Mesenchymal stem cell (in vitro differentiated cells and primary cell): ENCODE results near the gene UFC1.

Source experiments
- DNase-seq: peaks from one replicate; pipeline ENCODE4 v3.0.0-alpha.2; 2013
- H2AFZ ChIP-seq: one replicate; pipeline ENCODE4 v1.6.1; 2013; ENCODE audit warnings: low read depth, mild to moderate bottlenecking, control low read depth, inconsistent platforms, low read length, moderate library complexity
- H2AK5ac ChIP-seq: 2 replicates; pipeline ENCODE4 v1.6.1; 2013; ENCODE audit warnings: low read length, moderate library complexity, mild to moderate bottlenecking, inconsistent platforms; ENCODE audit not compliant: severe bottlenecking
- H2BK120ac ChIP-seq: one replicate; pipeline ENCODE4 v1.6.1; 2013; ENCODE audit warnings: low read depth, mild to moderate bottlenecking, inconsistent platforms, low read length, moderate library complexity
- H2BK12ac ChIP-seq, 2 experiments: one replicate each; pipeline ENCODE4 v1.6.1; 2013; ENCODE audit warnings: inconsistent platforms in 2 of 2, low read length in 2 of 2, mild to moderate bottlenecking in 2 of 2, moderate library complexity in 2 of 2, control low read depth in 1 of 2
- H2BK15ac ChIP-seq: one replicate; pipeline ENCODE4 v1.6.1; 2013; ENCODE audit warnings: mild to moderate bottlenecking, low read depth, inconsistent platforms; ENCODE audit not compliant: poor library complexity, severe bottlenecking
- H2BK5ac ChIP-seq: 2 replicates; pipeline ENCODE4 v1.6.1; 2013; ENCODE audit warnings: low read depth, mild to moderate bottlenecking, low read length, control low read depth, inconsistent platforms; ENCODE audit not compliant: poor library complexity, severe bottlenecking
- H3K14ac ChIP-seq, 2 experiments: one replicate each; pipeline ENCODE4 v1.6.1; 2013; ENCODE audit warnings: inconsistent platforms in 2 of 2, low read length in 2 of 2, control low read depth in 1 of 2, mild to moderate bottlenecking in 1 of 2, moderate library complexity in 1 of 2
- H3K18ac ChIP-seq, 2 experiments: one replicate each; pipeline ENCODE4 v1.6.1; 2013; ENCODE audit warnings: inconsistent platforms in 2 of 2, low read length in 2 of 2, control low read depth in 1 of 2, low read depth in 1 of 2, mild to moderate bottlenecking in 1 of 2
- H3K23ac ChIP-seq, 2 experiments: one replicate each; pipeline ENCODE4 v1.6.1; 2013; ENCODE audit warnings: inconsistent platforms in 2 of 2, low read length in 2 of 2, mild to moderate bottlenecking in 2 of 2, moderate library complexity in 2 of 2, control low read depth in 1 of 2
- H3K27ac ChIP-seq: 2 replicates; pipeline ENCODE4 v1.5.1; 2013; ENCODE audit warnings: mild to moderate bottlenecking, moderate library complexity, low read length, control low read depth, inconsistent platforms; ENCODE audit not compliant: poor library complexity, severe bottlenecking
- H3K27me3 ChIP-seq, 2 experiments: 2 replicates each; pipeline versions ENCODE4 v1.6.1 to v1.7.0; 2013; ENCODE audit warnings: low read length in 2 of 2, mild to moderate bottlenecking in 2 of 2, moderate library complexity in 2 of 2, control low read depth in 1 of 2, inconsistent platforms in 1 of 2; ENCODE audit not compliant: control insufficient read depth in 1 of 2, insufficient read depth in 1 of 2
- H3K36me3 ChIP-seq, 2 experiments: 2 replicates each; pipeline versions ENCODE4 v1.6.1 to v1.7.0; 2013; ENCODE audit warnings: low read length in 2 of 2, control low read depth in 1 of 2, inconsistent platforms in 1 of 2, low read depth in 1 of 2, mild to moderate bottlenecking in 1 of 2; ENCODE audit not compliant: insufficient read depth in 2 of 2, control insufficient read depth in 1 of 2
- H3K4ac ChIP-seq, 2 experiments: one replicate each; pipeline ENCODE4 v1.6.1; 2013; ENCODE audit warnings: inconsistent platforms in 2 of 2, low read length in 2 of 2, mild to moderate bottlenecking in 2 of 2, moderate library complexity in 2 of 2, control low read depth in 1 of 2, low read depth in 1 of 2
- H3K4me1 ChIP-seq: 2 replicates; pipeline ENCODE4 v1.6.1; 2013; ENCODE audit warnings: low read depth, low read length, control low read depth; ENCODE audit not compliant: control insufficient read depth, insufficient read depth
- H3K4me2 ChIP-seq: 2 replicates; pipeline ENCODE4 v1.6.1; 2013; ENCODE audit warnings: low read length, mild to moderate bottlenecking, inconsistent platforms; ENCODE audit not compliant: poor library complexity, severe bottlenecking
- H3K4me3 ChIP-seq, 2 experiments: 2 replicates each; pipeline versions ENCODE4 v1.5.1 to v1.7.0; 2013; ENCODE audit warnings: low read length in 2 of 2, mild to moderate bottlenecking in 2 of 2, control low read depth in 1 of 2, low read depth in 1 of 2; ENCODE audit not compliant: insufficient read depth in 1 of 2
- H3K79me1 ChIP-seq: replicated peaks from 2 replicates; pipeline ENCODE4 v1.6.1; 2013; ENCODE audit warnings: mild to moderate bottlenecking, control low read depth, low read length, inconsistent platforms; ENCODE audit not compliant: poor library complexity, severe bottlenecking
- H3K9ac ChIP-seq: 2 replicates; pipeline ENCODE4 v1.7.0; 2013; ENCODE audit warnings: mild to moderate bottlenecking, low read length, moderate library complexity
- H3K9me3 ChIP-seq: 2 replicates; pipeline ENCODE4 v1.7.0; 2013; ENCODE audit warnings: mild to moderate bottlenecking, low read length; ENCODE audit not compliant: control insufficient read depth
- H4K8ac ChIP-seq: one replicate; pipeline ENCODE4 v1.6.1; 2013; ENCODE audit warnings: inconsistent platforms, mild to moderate bottlenecking, low read length, moderate library complexity
- H4K91ac ChIP-seq: one replicate; pipeline ENCODE4 v1.6.1; 2013; ENCODE audit warnings: mild to moderate bottlenecking, low read length, inconsistent platforms
- WGBS: methylation state at CpG from one replicate; pipeline ENCODE4 v1.1.7; 2013; ENCODE audit warnings: mixed read lengths; 5-methylcytosine and 5-hydroxymethylcytosine counted together

Gene UFC1

GRCh38 chr1:161187311-161187710 lies 33.5 kb downstream of the UFC1 start:
- no peak overlapping the region for H3K23ac ChIP-seq
- no peak overlapping the region for H2BK5ac ChIP-seq
- H3K18ac ChIP-seq: no peak overlapping the region
- no peak overlapping the region for H3K4me3 ChIP-seq
- no peaks in the 10 kb centered on the region for H3K27me3 ChIP-seq
- 92% methylated on average over 3 of the region's 3 CpGs for WGBS
- H4K91ac ChIP-seq: no peak overlapping the region
- H3K4me2 ChIP-seq: no peak overlapping the region
- H3K4me1 ChIP-seq: peaks cover 2% of the 10 kb centered on the region
- H3K79me1 ChIP-seq: no peaks in the 10 kb centered on the region
- H2AFZ ChIP-seq: no peak overlapping the region
- H3K9ac ChIP-seq: no peak overlapping the region
- no peak overlapping the region for H2AK5ac ChIP-seq
- H2BK12ac ChIP-seq: peak overlapping the region in 1 of 2 experiments; percentile 24
- H2BK120ac ChIP-seq: no peak overlapping the region
- no peak overlapping the region for H3K4ac ChIP-seq
- no peak overlapping the region for H3K14ac ChIP-seq
- no peak for DNase-seq
- no peak overlapping the region for H3K27ac ChIP-seq
- H4K8ac ChIP-seq: no peak overlapping the region
- H3K36me3 ChIP-seq: peaks cover 0 to 19% of the 10 kb centered on the region in 2 experiments
- peak overlapping the region; percentile 46 for H2BK15ac ChIP-seq
- H3K9me3 ChIP-seq: no peaks in the 10 kb centered on the region

- Histone ChIP-seq H4K91ac (no peak overlapping the region), H2BK12ac (no peak overlapping the region), H2BK15ac (no peak overlapping the region), H2AK5ac (no peak overlapping the region), H3K4me3 (no peak overlapping the region), H3K36me3 (peaks cover 0 to 28% of the 10 kb centered on the region in 2 experiments), H3K9ac (peak overlapping the region; percentile 30), H2AFZ (no peak overlapping the region), H3K4ac (no peak overlapping the region), H2BK5ac (no peak overlapping the region), H3K18ac (no peak overlapping the region), H3K27me3 (no peaks in the 10 kb centered on the region), H3K4me2 (no peak overlapping the region), H3K9me3 (no peaks in the 10 kb centered on the region), H2BK120ac (no peak overlapping the region), H3K14ac (no peak overlapping the region), H3K79me1 (no peaks in the 10 kb centered on the region), H3K27ac (no peak overlapping the region), H3K4me1 (peaks cover 2% of the 10 kb centered on the region), H3K23ac (no peak overlapping the region), H4K8ac (no peak overlapping the region)
- WGBS: 90% methylated on average over 4 of the region's 6 CpGs
- DNase-seq: no peak
Measured at GRCh38 chr1:161188381-161188780, 34.6 kb downstream of the UFC1 start.

GRCh38 chr1:161189036-161189435 lies 35.3 kb downstream of the UFC1 start:
- H2BK120ac ChIP-seq: no peak overlapping the region
- no peak overlapping the region for H3K27ac ChIP-seq
- H2AFZ ChIP-seq: no peak overlapping the region
- H3K14ac ChIP-seq: no peak overlapping the region
- H2BK12ac ChIP-seq: no peak overlapping the region
- no peaks in the 10 kb centered on the region for H3K9me3 ChIP-seq
- WGBS: 100% methylated on average over 5 of the region's 5 CpGs
- no peak overlapping the region for H3K4me2 ChIP-seq
- H3K4ac ChIP-seq: no peak overlapping the region
- DNase-seq: no peak
- no peak overlapping the region for H3K18ac ChIP-seq
- peaks cover 2 to 34% of the 10 kb centered on the region in 2 experiments for H3K36me3 ChIP-seq
- H4K91ac ChIP-seq: no peak overlapping the region
- no peak overlapping the region for H2AK5ac ChIP-seq
- H3K23ac ChIP-seq: no peak overlapping the region
- peaks cover 2% of the 10 kb centered on the region for H3K4me1 ChIP-seq
- no peak overlapping the region for H2BK15ac ChIP-seq
- H3K27me3 ChIP-seq: no peaks in the 10 kb centered on the region
- no peak overlapping the region for H4K8ac ChIP-seq
- H3K4me3 ChIP-seq: no peak overlapping the region
- no peak overlapping the region for H2BK5ac ChIP-seq
- no peaks in the 10 kb centered on the region for H3K79me1 ChIP-seq
- peak overlapping the region; percentile 74 for H3K9ac ChIP-seq

- Histone ChIP-seq H3K4me3 (no peak overlapping the region), H3K79me1 (no peaks in the 10 kb centered on the region), H3K4ac (no peak overlapping the region), H2BK120ac (no peak overlapping the region), H3K4me1 (no peaks in the 10 kb centered on the region), H2AK5ac (no peak overlapping the region), H3K27me3 (no peaks in the 10 kb centered on the region), H3K14ac (no peak overlapping the region), H2BK5ac (no peak overlapping the region), H2AFZ (no peak overlapping the region), H3K36me3 (peaks cover 2 to 52% of the 10 kb centered on the region in 2 experiments), H2BK12ac (no peak overlapping the region), H2BK15ac (no peak overlapping the region), H3K4me2 (no peak overlapping the region), H4K8ac (no peak overlapping the region), H3K23ac (peak overlapping the region in 1 of 2 experiments; percentile 66), H3K9me3 (no peaks in the 10 kb centered on the region), H4K91ac (no peak overlapping the region), H3K9ac (peak overlapping the region; percentile 33), H3K18ac (no peak overlapping the region), H3K27ac (no peak overlapping the region)
- WGBS: 80% methylated on average over 22 of the region's 22 CpGs
- no peak for DNase-seq
Measured at GRCh38 chr1:161190962-161191521, 37.3 kb downstream of the UFC1 start.
